ENCODE results near the gene OCIAD1. TPM values are rescaled to one million over a fixed set of nuclear protein-coding genes. Genes with fewer than 3 reads are reported as not detected.
A peak's percentile ranks its signal among the peaks of the same experiment; 100 is the strongest.

OCIAD1 gene
- total RNA-seq (2013; cell fraction: nucleolus; rRNA removed), result 201 and 206 TPM in 2 replicates
- total RNA-seq (2014; rRNA removed), result 89.6 and 104 TPM in 2 replicates
- 107 and 109 TPM in 2 replicates for total RNA-seq (2014; rRNA removed; fragmentation: Illumina TruSeq; extraction: Trizol)
- total RNA-seq (2021), result 89.1 and 90.6 TPM in 2 replicates
- 108 TPM for polyA plus RNA-seq (2011; ENCODE audit: low read depth)
- polyA plus RNA-seq (2011; rRNA removed), result 178 and 255 TPM in 2 replicates
- polyA plus RNA-seq (2011; cell fraction: cytosol; rRNA removed), result 84.6 and 88.1 TPM in 2 replicates
- polyA plus RNA-seq (2011; cell fraction: nucleus; rRNA removed), result 76.2 and 80.2 TPM in 2 replicates
- 99.9 and 107 TPM in 2 replicates for polyA plus RNA-seq (2012)
- 196 and 261 TPM in 2 replicates for polyA plus RNA-seq (2014; fragmentation: Illumina TruSeq; extraction: Trizol)
- 100 to 1,000 TPM; 131 to 141 TPM for polyA plus RNA-seq (2014; fragmentation: Nextera tagmentation; extraction: Ambion mirVana)
- polyA plus RNA-seq (2014; rRNA removed), result 93.4 and 108 TPM in 2 replicates
- 100 to 1,000 TPM; 146 to 148 TPM for polyA plus RNA-seq (2016; fragmentation: Nextera tagmentation; extraction: Ambion mirVana)
- polyA minus RNA-seq (2011; rRNA and poly(A)+ RNA removed), result 53.7 and 65.8 TPM in 2 replicates
- 35.5 and 40.1 TPM in 2 replicates for polyA minus RNA-seq (2011; cell fraction: cytosol; rRNA and poly(A)+ RNA removed)
- 64.0 and 117 TPM in 2 replicates for polyA minus RNA-seq (2011; cell fraction: nucleus; rRNA and poly(A)+ RNA removed)
- percentile 94 among the genes with signal in this experiment for Bru-seq, nascent RNA
- percentile 97 among the genes with signal in this experiment for BruChase-seq, experiment 1, labeled RNA remaining after a 6-hour chase
- percentile 96 among the genes with signal in this experiment for BruChase-seq, experiment 2, labeled RNA remaining after a 2-hour chase
- long read RNA-seq, experiment 1, transcript OCIAD1-202 (9 exons, 1,594 nt), result minor isoform, 8 of 58 reads
- long read RNA-seq, experiment 1, transcript OCIAD1-201 (9 exons, 1,414 nt), result major isoform, 31 of 58 reads
- long read RNA-seq, experiment 1, partial matches to known transcripts, result 7 of 58 reads
- long read RNA-seq, experiment 1, other reads (novel, unspliced or antisense), result 12 of 58 reads
- long read RNA-seq, experiment 2, transcript OCIAD1-202 (9 exons, 1,594 nt), result minor isoform, 65 of 342 reads
- long read RNA-seq, experiment 2, transcript OCIAD1-201 (9 exons, 1,414 nt), result major isoform, 111 of 342 reads
- long read RNA-seq, experiment 2, partial matches to known transcripts, result 41 of 342 reads
- long read RNA-seq, experiment 2, other reads (novel, unspliced or antisense), result 114 of 342 reads

DNA sequence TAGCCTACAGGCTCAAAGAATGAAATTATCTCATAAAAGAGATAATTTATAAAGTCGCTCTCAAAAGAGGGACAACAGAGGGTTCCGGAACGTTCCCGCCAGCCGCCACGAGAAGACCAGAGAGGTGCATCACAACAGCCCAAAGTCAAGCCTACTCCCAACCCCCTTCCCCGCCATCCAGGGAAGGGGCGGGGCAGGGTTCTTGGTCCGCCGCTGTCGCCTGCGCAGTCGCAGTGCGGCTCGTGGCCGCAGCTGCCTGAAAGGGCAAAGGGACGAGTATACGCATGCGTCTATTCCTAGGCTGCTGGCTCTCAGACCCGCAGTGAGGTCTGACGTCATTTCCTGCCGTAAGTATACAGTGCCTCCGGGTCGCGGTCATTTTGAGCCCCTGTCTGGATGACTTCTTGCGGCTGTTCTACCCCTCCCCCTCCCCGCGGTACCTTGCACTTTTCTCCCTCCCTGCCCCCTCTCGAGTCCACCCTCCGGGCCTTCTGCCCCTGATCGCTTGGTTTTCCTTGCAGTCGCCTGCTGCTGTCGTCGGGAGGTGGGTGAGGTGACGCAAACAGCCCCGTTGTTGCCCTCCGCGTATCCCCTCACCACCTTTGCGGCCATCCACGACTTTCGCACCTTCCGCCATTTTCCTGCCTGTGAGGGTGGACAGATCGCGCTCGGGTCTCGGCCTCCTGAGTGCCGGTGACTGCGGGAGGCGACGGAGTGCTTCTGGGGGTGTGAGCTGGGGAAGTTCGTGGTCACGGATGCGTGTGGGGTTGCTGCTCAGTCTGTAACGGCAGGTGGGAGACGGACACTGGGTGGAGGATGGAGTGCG is at the start of gene OCIAD1:
Gene OCIAD1, plus strand, starts transcription at position 383 of the 826 bp plus-strand sequence. CDS start 1,537 bp downstream, outside the sequence.
- ChIA-PET SMC1A (ENCODE audit: uncharacterized antibody, unreplicated experiment) (no interaction called here), POLR2A (interaction anchor here (0.9 to 1.3 kb wide), 2 partner anchors 9 to 50 kb away, joined by 3 read pairs; partner anchors contain the start of gene FRYL), RAD21 (ENCODE audit: unreplicated experiment) (interaction anchor here (0.7 to 1.0 kb wide), 2 partner anchors 50 to 54 kb away, joined by 3 to 4 read pairs; partner anchors contain the start of gene FRYL), CTCF (interaction anchor here (1.3 to 1.4 kb wide), 2 partner anchors 51 to 76 kb away, joined by 4 read pairs; partner anchors contain the start of genes FRYL and OCIAD2)
- intact Hi-C loops (cut with micrococcal nuclease; ENCODE audit: unreplicated experiment), result loop anchor here (1.0 kb wide), 1 partner anchor 51 kb away; the partner anchor contains the start of gene FRYL
- H3K79me2 ChIP-seq (ENCODE audit: control insufficient read depth, insufficient read depth, low read length), result peaks cover 28% of the 10 kb centered on the region
- H3K9ac ChIP-seq (ENCODE audit: control insufficient read depth, insufficient read depth, low read length), result peak within 1 kb of the TSS; percentile 99
- no peaks in the 10 kb centered on the region for H4K20me1 ChIP-seq (ENCODE audit: control insufficient read depth, insufficient read depth)
- H3K9me3 ChIP-seq (replicated peaks; ENCODE audit: control insufficient read depth, insufficient read depth, low read length), result no peaks in the 10 kb centered on the region
- under 1% methylated on average over 54 of the region's 56 CpGs for WGBS (ENCODE audit: insufficient coverage, insufficient replicate concordance, low lambda C conversion rate, missing lambda C conversion rate)
- H3K27me3 ChIP-seq (replicated peaks in 1 of 2; ENCODE audit: control insufficient read depth in 2 of 2, insufficient read depth in 2 of 2, low read length in 1 of 2), result no peaks in the 10 kb centered on the region
- in situ Hi-C loops (cut with MboI), result no loop called here
- peak within 1 kb of the TSS; percentile 56 for H3K4me2 ChIP-seq (ENCODE audit: control insufficient read depth, insufficient read depth)
- peak within 1 kb of the TSS; percentile 98 for H3K27ac ChIP-seq (ENCODE audit: control insufficient read depth, insufficient read depth)
- H3K36me3 ChIP-seq (ENCODE audit: control insufficient read depth in 2 of 2, insufficient read depth in 2 of 2, low read length in 1 of 2), result peaks cover 5 to 15% of the 10 kb centered on the region in 2 experiments
- BruUV-seq (replicated peaks), result TSS peak; percentile 97
- no peaks in the 10 kb centered on the region for H3K4me1 ChIP-seq (ENCODE audit: control insufficient read depth, insufficient read depth, low read length)
- peak; percentile 99 for DNase-seq (ENCODE audit: low read depth, low spot score)
- peak within 1 kb of the TSS; percentile 97 for H3K4me3 ChIP-seq
- peak; percentile 98 for ATAC-seq
- H2AFZ ChIP-seq (ENCODE audit: control insufficient read depth, low read depth, low read length), result peak within 1 kb of the TSS; percentile 84
- peak; percentile 100 for FAIRE-seq
- TF ChIP-seq ESRRA (IDR thresholded peaks at IDR 0.05; ENCODE audit: low read length), result no peak
- TF ChIP-seq SP1 (IDR thresholded peaks at IDR 0.05; ENCODE audit: low read depth, low read length), result peak; percentile 38
- TF ChIP-seq NR2C1 (IDR thresholded peaks at IDR 0.05), result peak; percentile 97
- TF ChIP-seq BCL3 (IDR thresholded peaks at IDR 0.05; ENCODE audit: borderline replicate concordance, insufficient read depth, low read depth, low read length, poor library complexity, severe bottlenecking), result no peak
- TF ChIP-seq SMAD1 (IDR thresholded peaks at IDR 0.05; ENCODE audit: low read depth, partially characterized antibody), result no peak
- peak; percentile 71; the same call in 1 of the 2 replicates for TF ChIP-seq LARP7 (IDR thresholded peaks at IDR 0.05)
- peak; percentile 3; the same call in 1 of the 2 replicates for TF ChIP-seq IRF4 (IDR thresholded peaks at IDR 0.05; ENCODE audit: low read depth, low read length)
- no peak for TF ChIP-seq RB1 (IDR thresholded peaks at IDR 0.05; ENCODE audit: borderline replicate concordance)
- TF ChIP-seq MAX (IDR thresholded peaks at IDR 0.05; ENCODE audit: low read depth, low read length), result peak; percentile 38; the same call in 1 of the 2 replicates
- no peak for TF ChIP-seq STAT1 (conservative IDR thresholded peaks at IDR 0.05)
- TF ChIP-seq ZNF274 (IDR thresholded peaks at IDR 0.05; ENCODE audit: insufficient read depth, insufficient read length), result no peak
- no peak for TF ChIP-seq FOXK2 (IDR thresholded peaks at IDR 0.05)
- TF ChIP-seq SMAD5 (IDR thresholded peaks at IDR 0.05; ENCODE audit: low read depth), result peak; percentile 52
- TF ChIP-seq BMI1 (IDR thresholded peaks at IDR 0.05; ENCODE audit: borderline replicate concordance), result no peak
- peak; percentile 77 for TF ChIP-seq NR2F1 (conservative IDR thresholded peaks at IDR 0.05)
- no peak for TF ChIP-seq RAD51 (IDR thresholded peaks at IDR 0.05)

Measured in GM12878 (cell line).